ENCODE data around the gene TRPM2.
"Not testable (repeated sequence)": the region's sequence is repeated elsewhere in the genome, so short reads cannot be mapped to it uniquely, and the experiment has no call there.

The TRPM2 gene

DNA sequence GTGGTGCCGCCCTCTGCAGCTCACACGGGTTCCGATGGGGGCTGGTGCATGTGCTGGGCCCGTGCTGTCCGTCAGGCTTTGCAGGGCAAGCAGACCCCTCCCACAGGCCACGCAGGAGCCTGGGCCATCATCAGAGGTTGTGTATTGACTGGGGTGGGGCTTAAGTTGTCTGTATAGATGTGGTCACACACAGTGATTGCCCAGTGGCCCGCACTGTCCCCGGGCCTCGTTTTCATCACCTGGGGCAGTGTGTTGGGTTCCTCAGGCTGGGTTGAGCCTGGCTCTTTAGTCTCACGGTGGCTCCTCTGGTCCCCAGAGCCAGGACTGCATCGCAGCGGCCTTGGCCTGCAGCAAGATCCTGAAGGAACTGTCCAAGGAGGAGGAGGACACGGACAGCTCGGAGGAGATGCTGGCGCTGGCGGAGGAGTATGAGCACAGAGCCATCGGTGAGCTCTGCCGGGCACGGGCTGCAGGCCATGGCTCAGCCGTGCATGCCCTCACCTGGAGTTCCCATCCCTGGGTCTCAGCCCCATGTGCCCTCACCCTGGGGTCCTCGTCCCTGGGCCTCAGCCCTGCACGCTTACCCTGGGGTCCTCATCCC lies 44.1 kb downstream of the TRPM2 start:
- DNase-seq (ENCODE audit: low read depth, low spot score) = no peak

DNA sequence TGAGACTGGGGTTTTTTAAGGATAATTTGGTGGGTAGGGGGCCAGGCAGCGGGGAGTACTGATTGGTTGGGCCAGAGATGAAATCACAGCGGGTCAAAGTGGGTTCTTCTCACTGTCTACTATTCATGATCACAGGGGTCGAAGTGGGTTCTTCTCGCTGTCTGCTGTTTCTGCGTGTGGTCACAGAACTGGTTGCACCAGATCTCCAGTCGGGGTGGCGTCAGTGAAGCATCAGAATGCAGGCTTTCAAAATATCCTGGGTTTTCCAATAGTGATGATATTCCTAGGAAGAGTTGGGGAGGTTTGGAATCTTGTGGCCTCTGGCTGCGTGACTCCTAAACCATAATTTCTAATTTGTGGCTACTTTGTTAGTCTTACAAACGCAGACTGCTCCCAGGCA lies 45.1 kb downstream of the TRPM2 start:
- DNase-seq (ENCODE audit: low read depth, low spot score) = no peak

DNA sequence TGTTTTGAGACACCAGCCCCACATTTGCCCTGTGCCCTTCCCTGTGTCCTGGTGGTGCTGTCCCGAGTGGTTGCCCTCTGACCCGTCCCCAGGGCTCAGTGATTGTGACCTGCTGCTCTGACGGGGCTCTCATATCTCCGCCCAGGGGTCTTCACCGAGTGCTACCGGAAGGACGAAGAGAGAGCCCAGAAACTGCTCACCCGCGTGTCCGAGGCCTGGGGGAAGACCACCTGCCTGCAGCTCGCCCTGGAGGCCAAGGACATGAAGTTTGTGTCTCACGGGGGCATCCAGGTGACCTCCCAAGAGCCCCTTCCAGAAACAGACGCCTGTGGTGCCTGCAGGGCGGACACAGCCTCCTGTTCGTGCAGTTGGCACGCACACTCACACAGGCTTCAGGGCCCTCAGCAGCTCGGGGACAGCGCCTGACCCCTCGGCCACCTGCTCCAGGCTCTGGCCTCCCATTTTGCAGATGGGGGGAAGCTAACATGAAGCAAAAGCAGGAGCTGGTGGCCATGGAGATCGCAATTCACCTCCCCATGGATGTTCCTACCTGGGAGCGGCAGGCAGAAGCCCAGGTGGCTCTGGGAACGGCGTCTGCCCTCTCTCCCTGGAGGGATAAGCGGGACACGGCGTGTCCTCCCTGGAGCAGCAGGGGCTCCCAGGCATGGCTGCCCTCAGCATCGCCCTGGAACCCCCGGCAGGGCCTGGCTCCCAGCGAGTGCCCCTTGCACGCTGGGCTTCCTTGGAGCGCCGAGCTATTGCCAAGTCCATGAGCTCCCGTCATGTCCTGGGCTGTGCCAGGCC lies 45.9 kb downstream of the TRPM2 start:
- DNase-seq (ENCODE audit: low read depth, low spot score) = no peak

DNA sequence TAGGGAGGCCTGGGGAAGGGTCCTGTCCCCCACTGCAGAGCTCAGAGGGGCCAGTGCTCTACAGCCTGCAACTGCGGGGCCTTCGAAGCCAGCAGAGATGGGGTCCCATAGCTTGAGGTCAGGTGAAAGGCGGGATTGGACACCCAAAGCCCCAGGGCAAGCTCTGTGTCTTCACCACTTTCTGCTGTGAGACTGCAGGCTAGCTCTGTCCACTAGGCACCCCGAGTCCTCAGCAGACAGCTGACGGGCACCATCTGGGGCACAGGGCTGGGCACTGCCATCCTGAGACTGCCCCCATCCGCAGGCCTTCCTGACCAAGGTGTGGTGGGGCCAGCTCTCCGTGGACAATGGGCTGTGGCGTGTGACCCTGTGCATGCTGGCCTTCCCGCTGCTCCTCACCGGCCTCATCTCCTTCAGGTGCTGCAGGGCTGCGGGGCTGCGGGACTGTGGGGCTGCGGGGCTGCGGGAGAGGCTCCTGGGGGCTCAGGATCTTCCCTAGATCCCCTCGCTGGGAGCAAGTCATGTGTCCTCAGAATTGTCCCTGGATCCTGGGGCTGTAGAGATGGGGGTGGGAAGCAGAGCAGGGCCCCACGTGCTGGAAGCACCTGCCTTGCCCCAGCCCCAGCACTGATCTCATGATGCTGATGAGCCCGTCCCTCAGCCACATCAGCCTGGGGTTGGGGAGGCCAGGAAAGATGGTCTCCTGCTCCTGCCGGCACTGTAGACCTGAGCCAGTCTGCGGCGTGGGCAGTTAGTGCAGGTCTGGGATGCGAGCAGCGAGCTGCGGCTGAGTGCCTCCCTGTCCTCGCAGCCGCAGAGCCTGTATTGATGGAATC lies 46.8 kb downstream of the TRPM2 start:
- DNase-seq (ENCODE audit: low read depth, low spot score) = no peak

DNA sequence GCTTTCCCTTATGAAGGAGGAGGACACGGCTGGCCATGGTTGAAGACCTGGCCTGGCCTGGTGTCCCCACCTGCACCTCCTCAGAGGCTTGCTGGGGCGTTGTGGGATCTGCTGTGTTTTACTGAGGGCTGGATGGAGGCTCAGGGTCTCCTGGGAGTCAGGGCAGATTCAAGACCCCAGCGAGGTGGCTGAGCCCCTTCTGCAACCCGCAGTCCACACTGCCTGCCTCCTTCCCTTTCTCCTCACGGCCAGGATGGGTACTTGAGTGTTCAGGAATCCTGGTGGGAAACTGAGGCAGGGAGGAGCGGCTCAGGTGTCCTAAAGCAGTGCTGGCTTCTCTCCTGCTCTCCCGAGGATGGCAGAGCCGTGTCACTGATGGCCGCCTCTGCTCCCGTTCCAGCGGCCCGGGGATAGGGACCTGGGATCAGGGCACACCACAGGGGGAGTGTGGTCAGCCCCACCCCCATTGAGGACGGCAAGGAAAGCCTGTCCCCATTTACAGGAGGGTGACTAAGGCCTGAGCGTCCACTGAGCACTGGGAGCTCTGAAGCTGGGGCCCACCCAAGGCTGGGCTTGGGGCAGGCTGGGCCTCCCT lies 47.5 kb downstream of the TRPM2 start:
- no peak for DNase-seq (ENCODE audit: low read depth, low spot score)

DNA sequence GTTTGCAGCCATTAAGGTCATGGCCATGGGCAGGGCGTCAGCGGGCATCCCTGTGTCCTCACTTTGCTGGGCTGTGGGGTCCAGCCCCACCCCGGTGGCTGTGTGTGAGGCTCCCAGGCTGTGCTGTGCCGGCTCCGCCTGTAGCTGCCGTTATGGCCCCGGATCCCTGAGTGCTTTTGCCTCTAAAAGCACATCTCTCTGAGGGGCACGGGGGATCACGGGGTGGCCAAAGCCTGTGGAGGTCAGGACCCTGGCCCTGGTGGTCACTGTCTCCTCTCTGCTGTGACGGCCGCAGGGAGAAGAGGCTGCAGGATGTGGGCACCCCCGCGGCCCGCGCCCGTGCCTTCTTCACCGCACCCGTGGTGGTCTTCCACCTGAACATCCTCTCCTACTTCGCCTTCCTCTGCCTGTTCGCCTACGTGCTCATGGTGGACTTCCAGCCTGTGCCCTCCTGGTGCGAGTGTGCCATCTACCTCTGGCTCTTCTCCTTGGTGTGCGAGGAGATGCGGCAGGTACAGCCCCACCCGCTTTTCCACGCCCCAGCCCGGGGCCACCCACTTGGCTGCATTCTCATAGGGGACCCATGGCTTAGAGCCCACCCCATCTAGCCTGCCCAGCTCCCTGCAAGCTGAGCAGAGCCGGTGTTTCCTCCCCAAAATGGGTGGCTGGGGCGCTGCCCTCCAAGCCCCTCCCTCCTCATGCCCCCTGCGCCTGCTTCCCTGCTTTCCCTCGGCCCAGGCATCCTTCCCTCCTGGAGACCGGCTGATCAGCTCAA lies 48.2 kb downstream of the TRPM2 start:
- no peak for DNase-seq (ENCODE audit: low read depth, low spot score)

DNA sequence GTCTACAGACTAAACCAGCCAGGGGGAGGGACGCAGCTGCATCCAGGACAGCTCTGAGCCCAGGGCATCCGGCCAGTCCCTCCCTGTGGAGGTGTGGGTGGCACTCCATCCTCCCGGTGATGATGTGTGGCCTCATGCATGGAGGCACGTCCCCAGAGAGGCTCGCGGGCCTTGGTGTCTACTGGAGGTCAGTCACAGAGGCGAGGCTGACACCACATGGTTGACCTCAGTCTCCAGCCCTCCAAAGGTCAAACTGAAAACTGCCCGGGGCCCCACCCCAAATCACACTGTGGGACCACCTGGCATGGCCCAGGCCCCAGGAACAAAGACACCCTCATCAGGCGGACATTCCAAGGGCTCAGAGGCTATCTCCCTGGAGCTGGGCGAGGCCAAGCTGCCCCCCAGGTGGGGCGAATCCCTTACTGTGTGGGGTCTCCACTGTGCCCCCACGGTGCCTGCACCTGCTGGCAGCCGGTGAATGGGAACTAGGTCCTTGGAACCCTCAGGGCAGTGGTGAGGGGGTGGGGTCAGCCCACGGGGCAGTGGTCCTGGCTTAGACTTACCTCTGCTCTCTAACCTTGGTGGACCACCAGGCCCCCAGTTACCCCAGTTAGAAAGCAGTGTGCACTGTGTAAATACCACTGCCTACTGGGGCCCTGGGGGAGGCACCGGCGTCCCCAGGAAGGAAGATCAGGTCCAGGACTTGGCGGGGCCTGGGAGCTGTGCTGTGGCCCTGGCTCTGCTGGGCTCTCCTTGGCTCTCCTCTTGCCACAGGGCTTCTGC lies 49.1 kb downstream of the TRPM2 start:
- DNase-seq (ENCODE audit: low read depth, low spot score) = no peak

DNA sequence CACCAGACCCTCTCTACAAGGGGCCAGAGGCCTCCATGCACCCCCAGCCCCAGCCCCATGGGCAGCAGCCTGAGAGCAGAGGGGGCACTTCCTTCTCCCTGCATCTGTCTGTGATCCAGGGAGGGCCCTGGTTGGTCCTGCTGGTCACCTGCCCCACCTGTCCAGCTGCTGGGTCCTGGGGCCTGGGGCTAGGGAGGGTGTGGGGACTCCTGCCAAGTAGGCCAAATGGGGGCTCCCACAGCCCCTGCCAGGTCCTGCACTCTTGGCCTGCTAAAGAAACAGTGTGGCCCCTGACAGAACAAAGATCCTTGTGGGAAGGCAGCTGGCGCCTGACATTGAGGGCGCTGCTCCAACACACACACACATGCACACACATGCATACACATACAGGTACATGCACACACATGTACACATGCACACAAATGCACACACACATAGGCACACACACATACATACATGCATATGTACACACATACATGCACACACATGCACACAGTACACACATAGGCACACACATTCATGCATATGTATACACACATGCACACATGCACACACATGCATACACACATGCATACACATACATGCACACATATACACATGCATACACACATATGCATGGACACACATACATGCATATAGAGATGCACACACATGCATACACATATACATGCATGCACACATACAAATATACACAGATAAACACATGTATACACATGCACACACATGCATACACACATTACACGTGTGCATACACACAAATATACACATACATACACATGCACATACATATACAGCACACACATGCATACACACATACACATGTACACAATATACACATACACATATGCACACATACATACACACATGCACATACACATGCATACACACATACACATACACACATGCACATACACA lies 49.9 kb downstream of the TRPM2 start:
- DNase-seq (ENCODE audit: low read depth, low spot score) = no peak

DNA sequence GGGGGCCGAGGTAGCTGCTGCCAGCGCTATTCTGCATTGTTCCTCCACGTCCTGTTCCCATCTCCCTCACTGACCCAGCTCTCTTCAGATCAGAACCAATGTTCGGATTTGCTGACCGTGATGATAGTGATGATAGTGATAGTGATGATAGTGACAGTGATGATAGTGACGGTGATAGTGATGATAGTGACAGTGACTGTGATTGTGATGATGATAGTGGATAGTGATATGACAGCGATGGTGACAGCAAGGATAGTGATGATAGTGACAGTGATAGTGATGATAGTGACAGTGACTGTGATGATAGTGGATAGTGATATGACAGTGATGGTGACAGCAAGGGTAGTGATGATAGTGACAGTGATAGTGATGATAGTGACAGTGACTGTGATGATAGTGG lies 51.1 kb downstream of the TRPM2 start:
- not testable (repeated sequence) for DNase-seq (ENCODE audit: low read depth, low spot score)

DNA sequence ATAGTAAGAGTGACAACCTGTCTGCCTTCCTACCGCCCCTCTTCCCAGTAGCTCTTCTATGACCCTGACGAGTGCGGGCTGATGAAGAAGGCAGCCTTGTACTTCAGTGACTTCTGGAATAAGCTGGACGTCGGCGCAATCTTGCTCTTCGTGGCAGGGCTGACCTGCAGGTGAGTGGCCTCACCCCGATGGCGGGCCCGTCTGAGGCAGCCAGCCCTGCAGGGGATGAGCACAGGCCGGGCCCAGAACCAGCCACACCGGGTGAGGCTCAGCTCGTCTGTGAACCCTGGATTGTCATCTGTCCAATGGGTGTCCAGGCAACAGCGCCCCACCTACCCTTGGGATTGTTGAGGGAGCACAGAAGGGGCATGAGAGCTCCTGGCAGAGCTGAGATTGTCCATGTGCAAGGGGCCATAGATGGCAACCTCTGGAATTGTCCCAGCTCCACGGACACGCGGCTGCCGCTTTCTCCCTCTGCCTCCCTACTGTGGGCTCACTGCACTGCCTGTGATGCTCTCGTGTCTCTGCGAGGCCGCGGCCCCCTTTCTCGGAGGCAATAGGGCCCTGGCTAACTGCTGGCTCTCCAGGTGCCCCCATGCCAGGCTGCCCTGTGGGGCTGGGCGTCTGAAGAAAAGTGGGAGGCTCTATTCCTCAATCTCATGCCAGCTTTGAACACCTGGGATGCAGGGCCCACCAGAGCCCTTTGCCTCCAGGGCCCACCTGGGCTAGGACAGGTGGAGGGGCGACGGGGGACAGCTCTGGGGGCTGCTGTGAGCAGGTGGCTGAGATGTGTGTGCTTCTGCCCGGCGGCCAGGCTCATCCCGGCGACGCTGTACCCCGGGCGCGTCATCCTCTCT lies 51.9 kb downstream of the TRPM2 start:
- no peak for DNase-seq (ENCODE audit: low read depth, low spot score)

DNA sequence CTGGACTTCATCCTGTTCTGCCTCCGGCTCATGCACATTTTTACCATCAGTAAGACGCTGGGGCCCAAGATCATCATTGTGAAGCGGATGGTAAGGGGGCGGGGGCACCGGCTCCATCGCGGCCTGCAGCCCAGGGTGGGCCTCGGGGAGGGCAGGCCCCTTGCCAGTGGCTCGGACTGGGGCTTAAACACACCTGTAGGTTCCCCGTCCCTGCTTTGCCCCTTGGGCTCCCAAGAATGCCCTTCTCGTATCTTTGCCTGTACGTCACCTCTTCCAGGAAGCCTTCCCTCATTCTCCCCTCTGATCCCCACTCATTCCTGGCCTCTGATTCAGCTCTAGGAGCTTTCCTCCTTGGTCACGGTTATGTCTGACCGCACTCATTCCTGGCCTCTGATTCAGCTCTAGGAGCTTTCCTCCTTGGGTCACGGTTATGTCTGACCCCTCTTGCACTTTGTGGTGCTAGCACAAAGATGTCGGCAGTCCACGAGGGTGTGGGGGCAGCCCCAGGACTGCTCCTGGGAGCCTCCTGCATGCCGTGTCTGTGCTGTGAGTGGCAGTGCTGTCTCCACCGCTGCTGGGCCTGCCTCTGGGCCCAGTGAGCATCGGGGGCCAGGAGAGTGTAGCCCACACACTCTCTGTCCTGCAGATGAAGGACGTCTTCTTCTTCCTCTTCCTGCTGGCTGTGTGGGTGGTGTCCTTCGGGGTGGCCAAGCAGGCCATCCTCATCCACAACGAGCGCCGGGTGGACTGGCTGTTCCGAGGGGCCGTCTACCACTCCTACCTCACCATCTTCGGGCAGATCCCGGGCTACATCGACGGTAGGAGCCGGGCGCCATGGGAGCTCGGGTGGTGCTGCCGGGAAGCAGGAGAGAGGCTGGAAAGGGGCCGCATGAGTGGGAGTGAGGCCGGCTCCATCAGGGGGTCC lies 52.8 kb downstream of the TRPM2 start:
- no peak for DNase-seq (ENCODE audit: low read depth, low spot score)

DNA sequence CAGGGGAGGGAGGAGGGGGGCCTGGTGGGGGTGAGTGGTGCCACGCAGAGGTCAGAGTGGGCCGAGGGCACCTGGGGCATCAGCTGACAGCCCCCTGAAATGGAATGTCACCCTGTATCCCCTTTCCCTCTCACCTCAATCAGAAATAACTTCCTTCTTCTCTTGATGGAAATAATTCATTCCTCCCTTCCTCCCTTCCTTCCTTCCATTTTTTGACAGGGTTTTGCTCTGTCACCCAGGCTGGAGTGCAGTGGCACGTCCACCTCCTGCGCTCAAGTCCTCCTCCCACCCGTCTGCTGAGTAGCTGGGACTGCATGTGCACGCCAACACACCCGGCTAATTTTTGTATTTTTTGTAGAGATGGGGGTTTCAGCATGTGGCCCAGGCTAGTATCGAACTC lies 53.5 kb downstream of the TRPM2 start:
- DNase-seq (ENCODE audit: low read depth, low spot score) = no peak

DNA sequence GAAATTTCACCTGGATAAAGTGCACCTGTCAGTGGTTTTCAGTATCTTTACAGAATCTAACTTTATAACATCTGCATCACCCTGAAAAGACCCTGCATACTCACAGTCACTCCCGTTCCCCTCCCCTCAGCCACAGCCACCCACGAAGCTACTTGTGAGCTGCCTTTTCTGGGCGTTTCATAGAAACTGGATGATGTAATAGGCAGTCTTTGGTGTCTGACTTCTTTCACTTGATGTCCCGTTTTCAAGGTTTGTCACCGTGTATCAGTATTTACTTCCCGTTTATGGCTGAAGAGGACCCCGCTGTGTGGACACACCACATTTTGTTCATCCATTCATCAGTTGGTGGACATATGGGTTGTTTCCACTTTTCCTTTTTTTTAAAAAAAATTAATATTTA lies 54.1 kb downstream of the TRPM2 start:
- no peak for DNase-seq (ENCODE audit: low read depth, low spot score)

DNA sequence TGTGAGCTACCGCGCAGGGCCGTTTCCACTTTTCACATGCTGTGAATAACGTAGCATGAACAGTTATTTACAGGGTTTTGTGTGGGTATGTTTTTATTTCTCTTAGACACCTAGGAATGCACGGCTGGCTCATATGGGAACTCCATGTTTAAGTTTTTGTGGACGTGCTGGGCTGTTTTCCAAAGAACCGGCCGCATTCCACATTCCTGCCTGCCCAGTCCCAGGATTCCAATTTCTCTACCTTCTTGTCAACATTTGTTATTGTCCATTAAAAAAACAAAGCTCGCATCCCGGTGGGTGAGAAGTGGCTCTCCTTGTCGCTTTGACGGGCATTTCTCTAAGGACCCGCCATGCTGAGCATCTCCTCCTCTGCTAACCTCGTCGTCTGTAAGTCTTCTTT lies 54.8 kb downstream of the TRPM2 start:
- no peak for DNase-seq (ENCODE audit: low read depth, low spot score)

DNA sequence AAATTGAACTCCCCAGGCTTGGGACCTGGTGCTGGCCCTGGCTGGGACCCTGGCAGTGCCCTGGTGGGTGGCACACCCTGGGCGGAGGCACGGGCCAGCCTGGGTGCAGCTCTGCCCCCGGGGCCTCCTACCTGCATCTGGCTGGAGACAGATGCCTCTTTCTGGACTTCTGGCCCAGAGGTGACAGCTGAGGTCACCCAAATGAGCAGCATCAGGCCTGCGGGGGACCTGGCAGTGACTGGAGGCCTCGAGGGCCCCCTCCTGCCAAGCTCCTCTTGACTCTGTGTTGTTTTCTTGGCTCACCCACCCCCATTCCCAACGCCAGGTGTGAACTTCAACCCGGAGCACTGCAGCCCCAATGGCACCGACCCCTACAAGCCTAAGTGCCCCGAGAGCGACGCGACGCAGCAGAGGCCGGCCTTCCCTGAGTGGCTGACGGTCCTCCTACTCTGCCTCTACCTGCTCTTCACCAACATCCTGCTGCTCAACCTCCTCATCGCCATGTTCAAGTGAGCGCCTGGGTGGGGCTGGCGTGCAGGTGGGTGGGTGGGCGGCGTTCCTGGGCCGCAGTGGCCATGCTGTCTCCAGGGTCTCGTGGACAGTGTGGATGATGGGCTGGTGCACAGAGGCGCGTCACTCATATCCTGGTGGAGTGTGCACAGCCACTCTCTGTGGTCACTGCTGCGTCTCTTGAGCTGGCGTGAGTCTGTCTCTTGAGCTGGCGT lies 60.3 kb downstream of the TRPM2 start:
- no peak for DNase-seq (ENCODE audit: low read depth, low spot score)

DNA sequence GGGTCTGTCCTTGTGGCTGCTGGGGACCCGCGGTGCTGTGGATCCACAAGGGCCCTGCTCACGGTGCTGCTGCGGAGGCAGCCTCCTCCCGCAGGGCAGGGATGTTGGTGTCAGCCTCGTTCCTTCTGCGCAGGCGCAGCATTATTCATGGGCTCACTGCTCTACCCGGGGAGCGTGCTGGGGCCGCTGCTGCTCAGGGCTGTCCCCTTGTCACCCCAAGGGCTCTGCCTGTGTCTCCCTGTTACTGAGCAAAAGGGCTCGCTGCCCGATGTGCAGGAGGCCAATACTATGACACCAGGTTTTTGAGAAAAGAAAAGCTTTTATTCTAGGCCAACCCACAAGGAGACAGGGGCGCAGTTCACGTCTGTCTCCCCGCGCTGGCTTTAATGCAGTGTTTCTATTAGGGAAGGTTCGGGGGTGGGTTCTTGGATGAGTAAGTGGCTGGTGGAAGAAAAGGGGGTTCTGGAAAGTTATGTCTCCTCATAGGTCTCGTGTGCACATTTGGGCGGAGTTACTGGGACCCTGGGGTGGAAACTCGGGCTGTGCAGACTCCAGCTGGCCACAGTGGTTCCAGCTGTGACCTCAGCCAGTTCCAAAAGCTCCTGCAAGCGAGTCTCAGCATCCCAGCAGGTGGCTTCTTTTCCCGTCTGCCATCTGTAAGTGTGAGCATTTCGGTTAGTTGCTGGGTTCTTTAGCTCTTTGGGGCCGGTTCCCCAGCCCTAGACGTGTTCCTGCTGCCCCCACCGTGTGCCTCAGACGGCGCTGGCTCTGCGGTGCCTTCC lies 61.1 kb downstream of the TRPM2 start:
- no peak for DNase-seq (ENCODE audit: low read depth, low spot score)
